Measurements from ENCODE around the gene ABCB9. TPM values are rescaled to one million over a fixed set of nuclear protein-coding genes. Genes with fewer than 3 reads are reported as not detected.

The ABCB9 gene
- total RNA-seq, 6 donors from 2014 or later: 2.1 to 9.9 (median 4.3) TPM

GRCh38 chr12:122891661-122892525, 74.4 kb downstream of the ABCB9 start:
- peak overlapping the region in 2 of 4 donors; percentile 9 to 10 for H3K4me3 ChIP-seq
- ATAC-seq (ENCODE audit: low FRiP score in 2 of 2) (no peak), DNase-seq (no peak)
- no peaks in the 10 kb centered on the region for H3K27me3 ChIP-seq
- peak overlapping the region; percentile 95 to 98 (median 98) for H3K27ac ChIP-seq
- WGBS, 2 donors: 32 to 41% methylated on average over 10 of the region's 10 CpGs
- H3K9me3 ChIP-seq: no peaks in the 10 kb centered on the region
- no peaks in the 10 kb centered on the region for H3K36me3 ChIP-seq
- TF ChIP-seq EP300 (IDR thresholded peaks at IDR 0.05) (no peak), POLR2A (IDR thresholded peaks at IDR 0.05) (no peak), POLR2AphosphoS5 (IDR thresholded peaks at IDR 0.05) (no peak)
- TF ChIP-seq, protein P1, sequence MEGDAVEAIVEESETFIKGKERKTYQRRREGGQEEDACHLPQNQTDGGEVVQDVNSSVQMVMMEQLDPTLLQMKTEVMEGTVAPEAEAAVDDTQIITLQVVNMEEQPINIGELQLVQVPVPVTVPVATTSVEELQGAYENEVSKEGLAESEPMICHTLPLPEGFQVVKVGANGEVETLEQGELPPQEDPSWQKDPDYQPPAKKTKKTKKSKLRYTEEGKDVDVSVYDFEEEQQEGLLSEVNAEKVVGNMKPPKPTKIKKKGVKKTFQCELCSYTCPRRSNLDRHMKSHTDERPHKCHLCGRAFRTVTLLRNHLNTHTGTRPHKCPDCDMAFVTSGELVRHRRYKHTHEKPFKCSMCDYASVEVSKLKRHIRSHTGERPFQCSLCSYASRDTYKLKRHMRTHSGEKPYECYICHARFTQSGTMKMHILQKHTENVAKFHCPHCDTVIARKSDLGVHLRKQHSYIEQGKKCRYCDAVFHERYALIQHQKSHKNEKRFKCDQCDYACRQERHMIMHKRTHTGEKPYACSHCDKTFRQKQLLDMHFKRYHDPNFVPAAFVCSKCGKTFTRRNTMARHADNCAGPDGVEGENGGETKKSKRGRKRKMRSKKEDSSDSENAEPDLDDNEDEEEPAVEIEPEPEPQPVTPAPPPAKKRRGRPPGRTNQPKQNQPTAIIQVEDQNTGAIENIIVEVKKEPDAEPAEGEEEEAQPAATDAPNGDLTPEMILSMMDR (IDR thresholded peaks at IDR 0.05): no peak
- H3K4me1 ChIP-seq: peaks cover 72 to 83% (median 76%) of the 10 kb centered on the region in 4 donors

DNA sequence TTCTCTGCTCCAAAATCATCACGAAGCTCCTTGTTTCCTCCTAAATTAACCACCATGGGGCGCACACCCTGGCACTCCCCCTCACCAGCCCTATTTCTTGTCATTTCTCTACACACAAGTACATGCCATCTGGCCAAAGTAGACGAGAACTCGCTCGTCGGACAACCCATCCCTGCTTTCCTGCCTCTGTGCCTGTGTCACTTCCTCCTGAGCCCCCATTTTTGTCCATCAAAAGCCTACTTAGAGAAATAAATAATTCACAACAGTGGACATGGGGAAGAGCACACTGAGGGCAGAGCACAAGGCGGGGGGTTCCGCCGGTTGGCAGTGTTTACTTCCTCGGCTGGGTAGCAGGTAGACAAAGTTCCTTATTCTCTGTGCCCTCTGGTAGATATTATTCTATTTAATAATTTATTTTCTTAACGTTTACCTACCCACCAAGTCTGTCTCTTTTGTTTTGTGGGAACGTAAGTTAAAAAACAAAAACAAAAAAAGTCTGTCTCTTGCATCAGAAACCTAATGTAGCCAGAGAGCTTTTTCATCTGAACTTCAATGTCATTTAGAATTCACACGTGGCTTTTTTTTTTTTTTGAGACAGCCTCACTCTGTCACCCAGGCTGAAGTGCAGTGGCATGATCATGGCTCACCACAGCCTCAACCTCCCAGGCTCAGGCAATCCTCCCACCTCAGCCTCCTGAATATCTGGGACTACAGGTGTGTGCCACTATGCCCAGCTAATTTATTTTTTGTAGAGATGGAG, 76.3 kb downstream of the ABCB9 start:
- Histone ChIP-seq H3K36me3 (no peaks in the 10 kb centered on the region), H3K4me3 (no peak overlapping the region), H3K9me3 (no peaks in the 10 kb centered on the region), H3K27ac (peak overlapping the region; percentile 94 to 98 (median 96)), H3K27me3 (no peaks in the 10 kb centered on the region), H3K4me1 (peaks cover 80 to 95% (median 83%) of the 10 kb centered on the region in 4 donors)
- 53 to 60% methylated on average over 13 of the region's 13 CpGs for WGBS, 2 donors
- TF ChIP-seq POLR2A (IDR thresholded peaks at IDR 0.05): no peak
- ATAC-seq (ENCODE audit: low FRiP score in 2 of 2) (no peak), DNase-seq (no peak)

DNA sequence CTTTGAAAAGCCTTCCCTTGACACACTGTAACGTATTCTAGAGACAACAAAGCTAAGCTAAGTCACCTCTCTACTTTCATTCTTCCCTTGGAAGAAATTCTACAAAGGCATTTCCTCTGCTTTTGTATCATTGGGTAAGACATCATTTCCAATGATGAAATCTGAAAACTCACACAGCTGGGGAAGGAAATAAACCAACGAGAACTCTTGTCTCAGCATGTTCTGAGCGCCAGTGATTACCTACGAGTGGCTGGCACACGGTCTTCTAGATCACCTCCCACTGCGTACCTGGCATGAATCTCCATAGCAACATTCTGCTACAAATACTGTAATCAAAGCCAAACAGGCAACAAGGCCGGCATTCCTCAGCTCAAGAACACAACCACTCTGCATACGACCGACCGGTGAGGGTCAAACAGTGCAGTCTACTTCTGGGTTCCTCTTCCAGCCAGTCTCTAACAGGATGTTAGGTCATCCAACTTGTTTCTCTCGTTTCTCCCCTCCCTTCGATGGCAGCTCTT, 78.0 kb downstream of the ABCB9 start:
- Histone ChIP-seq H3K4me3 (peak overlapping the region in 3 of 4 donors; percentile 10 to 31 (median 25)), H3K27ac (peak overlapping the region; percentile 94 to 98 (median 96)), H3K4me1 (peaks cover 66 to 94% (median 86%) of the 10 kb centered on the region in 4 donors), H3K9me3 (no peaks in the 10 kb centered on the region), H3K27me3 (no peaks in the 10 kb centered on the region), H3K36me3 (no peaks in the 10 kb centered on the region)
- DNase-seq: peak in 1 of 2 donors; percentile 92
- ATAC-seq (ENCODE audit: low FRiP score in 2 of 2): peak; percentile 89 to 95
- TF ChIP-seq POLR2A (IDR thresholded peaks at IDR 0.05): peak in 1 of 4 donors; percentile 47
- peak in 3 of 4 donors; percentile 32 to 75 (median 60) for TF ChIP-seq EP300 (IDR thresholded peaks at IDR 0.05)
- TF ChIP-seq, protein P1 (IDR thresholded peaks at IDR 0.05): no peak
- peak; percentile 80 to 85 for TF ChIP-seq POLR2AphosphoS5 (IDR thresholded peaks at IDR 0.05)
- 6 to 14% methylated on average over 12 of the region's 12 CpGs for WGBS, 2 donors

DNA sequence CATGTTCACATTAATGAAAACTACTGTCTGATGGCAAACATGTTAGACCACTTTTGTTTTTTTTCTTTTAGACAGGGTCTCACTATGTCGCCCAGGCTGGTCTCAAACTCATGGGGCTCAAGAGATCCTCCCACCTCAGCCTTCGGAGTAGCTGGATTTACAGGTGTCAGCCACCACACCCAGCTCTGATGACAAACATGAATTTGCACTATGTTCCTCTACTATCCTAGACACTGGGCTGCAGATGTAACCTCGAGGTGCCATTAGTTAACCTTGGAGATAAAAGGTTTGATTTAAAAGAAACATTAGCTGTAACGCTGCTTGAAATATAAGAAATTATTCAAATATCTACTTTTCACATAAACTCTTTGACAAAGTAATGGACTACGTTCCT, 78.4 kb downstream of the ABCB9 start:
- DNase-seq (no peak), ATAC-seq (ENCODE audit: low FRiP score in 2 of 2) (no peak)
- Histone ChIP-seq H3K27me3 (no peaks in the 10 kb centered on the region), H3K4me3 (peak overlapping the region in 2 of 4 donors; percentile 25 to 31), H3K36me3 (no peaks in the 10 kb centered on the region), H3K9me3 (no peaks in the 10 kb centered on the region), H3K4me1 (peaks cover 64 to 94% (median 85%) of the 10 kb centered on the region in 4 donors), H3K27ac (peak overlapping the region; percentile 94 to 98 (median 96))
- TF ChIP-seq POLR2AphosphoS5 (IDR thresholded peaks at IDR 0.05): no peak
- 55 to 56% methylated on average over 5 of the region's 5 CpGs for WGBS, 2 donors

DNA sequence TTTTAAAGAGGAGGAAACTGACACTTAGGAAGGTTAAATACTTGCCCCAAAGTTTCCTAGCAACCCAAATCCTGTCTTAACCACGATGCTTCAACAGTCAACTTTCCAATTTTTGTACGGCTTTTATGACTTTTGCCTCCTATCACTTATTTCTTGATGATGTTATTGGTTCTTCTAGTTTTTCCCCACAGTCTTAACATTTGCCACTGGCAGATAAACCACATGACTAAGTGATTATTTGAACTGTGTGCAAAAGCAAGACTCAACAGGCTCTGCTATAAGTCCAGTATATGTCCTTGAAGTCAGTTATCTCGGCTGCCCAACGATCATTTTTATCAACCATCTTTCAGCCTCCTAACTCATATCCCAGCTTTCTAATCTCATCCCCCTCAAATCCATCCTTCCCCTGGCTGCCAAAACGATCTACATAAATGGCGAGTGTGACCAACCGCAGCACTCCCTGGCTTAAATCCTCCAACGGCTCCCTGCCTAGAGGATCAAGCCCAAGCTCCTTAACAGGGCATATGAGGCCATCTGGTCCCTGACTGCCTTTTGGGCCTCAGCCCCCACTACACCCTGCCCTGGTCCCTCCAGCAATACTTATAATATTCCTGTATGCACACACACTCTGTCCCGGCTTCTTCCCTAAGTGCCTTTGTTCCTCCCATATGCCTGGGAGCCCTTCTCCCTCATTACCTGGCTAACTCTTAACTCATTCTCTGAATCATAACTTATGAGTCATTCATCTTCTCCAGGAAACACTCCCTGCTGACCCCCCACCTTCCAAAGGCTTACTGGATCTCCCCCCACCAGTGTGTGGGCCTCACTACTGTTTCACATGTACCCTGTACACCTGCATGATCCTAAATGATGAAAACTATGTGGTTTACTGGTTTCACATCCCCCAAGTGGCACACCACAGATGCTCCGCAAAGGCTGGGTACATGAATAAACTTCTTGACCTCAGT, 79.1 kb downstream of the ABCB9 start:
- H3K4me1 ChIP-seq: peaks cover 62 to 91% (median 81%) of the 10 kb centered on the region in 4 donors

More for the DNA sequence above, 79.1 kb downstream of the ABCB9 start:
- H3K27ac ChIP-seq: peak overlapping the region; percentile 94 to 98 (median 96)
- H3K27me3 ChIP-seq: no peaks in the 10 kb centered on the region
- DNase-seq (peak in 1 of 2 donors; percentile 53), ATAC-seq (ENCODE audit: low FRiP score in 2 of 2) (peak in 1 of 2 donors; percentile 24)
- H3K36me3 ChIP-seq: no peaks in the 10 kb centered on the region
- WGBS, 2 donors: 62 to 68% methylated on average over 10 of the region's 10 CpGs
- H3K9me3 ChIP-seq: no peaks in the 10 kb centered on the region
- TF ChIP-seq POLR2A (IDR thresholded peaks at IDR 0.05): no peak
- TF ChIP-seq EP300 (IDR thresholded peaks at IDR 0.05): peak in 2 of 4 donors; percentile 6 to 29
- TF ChIP-seq, protein P1 (IDR thresholded peaks at IDR 0.05): no peak
- TF ChIP-seq POLR2AphosphoS5 (IDR thresholded peaks at IDR 0.05): peak in 1 of 2 donors; percentile 9
- no peak overlapping the region for H3K4me3 ChIP-seq

Data from upper lobe of left lung (tissue), 6 donors.